Vagina (tissue), 2 donors: ENCODE data around the gene COL1A2. TPM values are rescaled to one million over a fixed set of nuclear protein-coding genes. Genes with fewer than 3 reads are reported as not detected.

Experiments
- DNase-seq, 2 donors: peaks; one replicate each; pipeline ENCODE4 v3.0.0-alpha.2; 2017; ENCODE audit errors: extremely low spot score in 2 of 2
- H3K27ac ChIP-seq: fragments of 200-600 bp; sonication (generic); one replicate; pipeline ENCODE4 v1.5.1; 2019
- H3K27me3 ChIP-seq: fragments of 200-600 bp; sonication (generic); one replicate; pipeline ENCODE4 v1.5.1; 2019
- H3K36me3 ChIP-seq, 2 donors: fragments of 200-600 bp; sonication (generic); one replicate each; pipeline ENCODE4 v1.5.1; 2017 to 2019
- H3K4me1 ChIP-seq: fragments of 200-600 bp; sonication (generic); one replicate; pipeline ENCODE4 v1.5.1; 2019
- H3K4me3 ChIP-seq, 2 donors: fragments of 200-600 bp; sonication (generic); 1 replicate in 1 of 2; 2 replicates in 1 of 2; pipeline ENCODE4 v1.5.1; 2016 to 2019
- H3K9me3 ChIP-seq: fragments of 200-600 bp; sonication (generic); one replicate; pipeline ENCODE4 v1.5.1; 2019
- CTCF ChIP-seq, 3 experiments: fragments of 450-650 bp in 2 of 3; fragments of 200-600 bp in 1 of 3; sonication (generic) in 1 of 3; IDR thresholded peaks; one replicate each; pipeline ENCODE4 v1.5.1; 2017 to 2019; ENCODE audit warnings: antibody characterized with exemption in 3 of 3, mild to moderate bottlenecking in 2 of 3, moderate library complexity in 2 of 3
- POLR2A ChIP-seq, 2 donors: fragments of 450-650 bp; IDR thresholded peaks; one replicate each; pipeline ENCODE4 v1.6.1; 2017; ENCODE audit warnings: antibody characterized with exemption in 2 of 2, mild to moderate bottlenecking in 2 of 2, moderate library complexity in 2 of 2
- POLR2AphosphoS5 ChIP-seq, 2 donors: sonication (generic); formaldehyde crosslinking; IDR thresholded peaks; one replicate each; pipeline ENCODE4 v1.9.0; 2017; ENCODE audit warnings: antibody characterized with exemption in 2 of 2, mild to moderate bottlenecking in 2 of 2, low read depth in 1 of 2; ENCODE audit not compliant: insufficient read depth in 1 of 2
- intact Hi-C: fragments of 100-400 bp; cut with DNase I; formaldehyde crosslinking; loops from one replicate; pipeline ENCODE4 v1.15.1; 2023
- total RNA-seq: library from RNA; depleted of rRNA; stranded (reverse); fragments of >200 nt; gene quantifications from one replicate; pipeline ENCODE4 v1.2.3, GENCODE V29; 2016

COL1A2 gene
- total RNA-seq, 1 donor from 2014 or later: 199 TPM

DNA sequence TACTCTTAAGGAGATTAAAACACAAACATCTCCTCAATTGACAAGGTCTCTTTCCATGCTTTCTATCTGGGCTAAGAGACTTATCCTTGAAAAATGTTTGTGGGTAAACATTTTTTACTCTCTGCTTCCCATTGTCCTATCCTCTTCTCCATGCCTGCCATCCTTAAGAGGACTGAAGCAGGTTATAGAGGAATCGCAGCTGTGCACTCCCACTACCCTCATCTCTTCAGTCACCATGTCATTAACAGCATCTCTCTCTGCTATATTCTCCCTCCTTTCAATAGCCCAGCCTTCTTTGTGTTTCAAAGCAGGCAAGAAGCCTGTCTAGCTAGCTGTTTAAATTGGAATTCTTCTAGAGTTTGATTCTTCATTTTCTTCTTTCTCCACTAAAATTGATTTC is 22.6 kb downstream of the COL1A2 start:
- intact Hi-C loops: no loop called here
- TF ChIP-seq POLR2A (IDR thresholded peaks at IDR 0.05): no peak
- TF ChIP-seq POLR2AphosphoS5 (IDR thresholded peaks at IDR 0.05; ENCODE audit: insufficient read depth in 1 of 2, low read depth in 1 of 2): no peak
- no peak for TF ChIP-seq CTCF (IDR thresholded peaks at IDR 0.05)
- H3K4me1 ChIP-seq: peaks cover 46% of the 10 kb centered on the region
- no peak for DNase-seq
- H3K27ac ChIP-seq: peak overlapping the region; percentile 95
- H3K9me3 ChIP-seq: no peaks in the 10 kb centered on the region
- H3K36me3 ChIP-seq: peaks cover 0 to 51% of the 10 kb centered on the region in 2 donors
- H3K27me3 ChIP-seq: no peaks in the 10 kb centered on the region
- H3K4me3 ChIP-seq: no peak overlapping the region

- peak overlapping the region; percentile 95 for H3K27ac ChIP-seq
- H3K4me3 ChIP-seq: no peak overlapping the region
- DNase-seq: no peak
- H3K27me3 ChIP-seq: no peaks in the 10 kb centered on the region
- intact Hi-C loops: no loop called here
- peaks cover 45% of the 10 kb centered on the region for H3K4me1 ChIP-seq
- no peaks in the 10 kb centered on the region for H3K9me3 ChIP-seq
- H3K36me3 ChIP-seq: peaks cover 0 to 48% of the 10 kb centered on the region in 2 donors
- TF ChIP-seq POLR2A (IDR thresholded peaks at IDR 0.05) (no peak), POLR2AphosphoS5 (IDR thresholded peaks at IDR 0.05; ENCODE audit: insufficient read depth in 1 of 2, low read depth in 1 of 2) (no peak), CTCF (IDR thresholded peaks at IDR 0.05) (no peak)
These were observed 23.2 kb downstream of the COL1A2 start for GRCh38 chr7:94417901-94418300.

DNA sequence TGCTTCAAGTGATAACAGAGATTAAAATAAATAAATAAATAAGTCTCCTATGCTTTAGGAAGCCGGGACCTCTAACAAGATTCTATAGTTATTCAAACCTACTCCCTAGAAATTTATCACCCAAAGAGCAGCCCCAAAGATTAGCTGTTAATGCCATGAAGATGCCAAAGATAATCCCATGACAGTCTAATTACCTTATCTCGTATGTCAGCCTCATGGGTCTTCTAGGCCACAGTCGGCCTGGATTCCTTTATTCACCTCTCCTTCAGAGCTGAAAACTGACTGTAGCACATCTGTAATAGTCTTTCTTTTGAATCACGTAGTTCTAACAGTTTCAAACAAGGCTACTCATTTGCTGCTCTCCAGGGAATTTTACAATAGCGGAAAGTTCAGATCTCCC is 24.2 kb downstream of the COL1A2 start:
- intact Hi-C loops: no loop called here
- DNase-seq: no peak
- H3K36me3 ChIP-seq: peaks cover 0 to 54% of the 10 kb centered on the region in 2 donors
- TF ChIP-seq POLR2A (IDR thresholded peaks at IDR 0.05) (no peak), CTCF (IDR thresholded peaks at IDR 0.05) (no peak), POLR2AphosphoS5 (IDR thresholded peaks at IDR 0.05; ENCODE audit: insufficient read depth in 1 of 2, low read depth in 1 of 2) (no peak)
- H3K9me3 ChIP-seq: no peaks in the 10 kb centered on the region
- peak overlapping the region; percentile 95 for H3K27ac ChIP-seq
- peaks cover 40% of the 10 kb centered on the region for H3K4me1 ChIP-seq
- H3K27me3 ChIP-seq: no peaks in the 10 kb centered on the region
- H3K4me3 ChIP-seq: no peak overlapping the region

DNA sequence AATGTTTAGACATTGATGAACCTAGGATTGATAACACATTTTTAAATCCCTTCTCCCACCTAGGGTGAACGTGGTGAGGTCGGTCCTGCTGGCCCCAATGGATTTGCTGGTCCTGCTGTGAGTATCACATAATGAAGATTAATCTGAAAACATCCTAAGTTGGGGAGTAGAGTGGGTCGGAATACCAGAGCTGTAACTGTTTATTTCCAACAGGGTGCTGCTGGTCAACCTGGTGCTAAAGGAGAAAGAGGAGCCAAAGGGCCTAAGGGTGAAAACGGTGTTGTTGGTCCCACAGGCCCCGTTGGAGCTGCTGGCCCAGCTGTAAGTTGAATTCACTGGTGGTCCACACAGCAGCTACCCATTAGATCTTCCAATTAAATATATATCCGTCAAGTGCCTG is 25.6 kb downstream of the COL1A2 start:
- H3K36me3 ChIP-seq: peaks cover 0 to 67% of the 10 kb centered on the region in 2 donors
- intact Hi-C loops: no loop called here
- DNase-seq: no peak
- H3K4me1 ChIP-seq: peaks cover 35% of the 10 kb centered on the region
- H3K9me3 ChIP-seq: no peaks in the 10 kb centered on the region
- H3K27ac ChIP-seq: peak overlapping the region; percentile 95
- H3K27me3 ChIP-seq: no peaks in the 10 kb centered on the region
- no peak overlapping the region for H3K4me3 ChIP-seq
- TF ChIP-seq POLR2AphosphoS5 (IDR thresholded peaks at IDR 0.05; ENCODE audit: insufficient read depth in 1 of 2, low read depth in 1 of 2): no peak
- TF ChIP-seq POLR2A (IDR thresholded peaks at IDR 0.05): no peak
- no peak for TF ChIP-seq CTCF (IDR thresholded peaks at IDR 0.05)

DNA sequence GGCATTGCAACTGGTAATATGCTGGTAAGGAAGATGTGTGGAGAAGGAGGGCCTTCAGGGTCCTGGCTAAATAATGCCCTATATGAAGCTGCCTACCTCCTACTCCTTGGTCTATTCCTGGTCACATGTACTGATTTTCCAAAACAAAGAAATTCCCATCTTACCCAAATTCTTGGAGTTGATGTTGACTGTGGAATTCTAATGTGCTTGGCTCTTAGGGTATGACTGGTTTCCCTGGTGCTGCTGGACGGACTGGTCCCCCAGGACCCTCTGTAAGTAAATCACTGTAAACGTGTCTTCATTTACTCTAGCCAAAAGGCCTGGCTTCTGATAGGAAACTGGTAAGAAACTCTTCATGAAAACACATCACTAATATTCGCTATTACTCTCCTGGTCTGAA is 27.0 kb downstream of the COL1A2 start:
- no peak for DNase-seq
- Histone ChIP-seq H3K27ac (peak overlapping the region; percentile 79), H3K4me1 (peaks cover 39% of the 10 kb centered on the region), H3K27me3 (no peaks in the 10 kb centered on the region), H3K4me3 (no peak overlapping the region), H3K36me3 (peaks cover 0 to 76% of the 10 kb centered on the region in 2 donors), H3K9me3 (no peaks in the 10 kb centered on the region)
- TF ChIP-seq CTCF (IDR thresholded peaks at IDR 0.05) (no peak), POLR2AphosphoS5 (IDR thresholded peaks at IDR 0.05; ENCODE audit: insufficient read depth in 1 of 2, low read depth in 1 of 2) (no peak), POLR2A (IDR thresholded peaks at IDR 0.05) (no peak)
- intact Hi-C loops: no loop called here
